IMR-90 (cell line): ENCODE data around the gene RGS19. TPM values are rescaled to one million over a fixed set of nuclear protein-coding genes. Genes with fewer than 3 reads are reported as not detected.
A peak's percentile ranks its signal among the peaks of the same experiment; 100 is the strongest.

Experiments used
- ATAC-seq: fragments of 200-7000 bp; cut with Tn5 transposase; 2 replicates; pipeline ENCODE4 v1.9.1; 2020; ENCODE audit warnings: low read depth, mild to moderate bottlenecking, moderate library complexity
- BruUV-seq: library from RNA; stranded (reverse); fragments of 400-500 nt; replicated peaks from 2 replicates; lab custom pipeline; 2021; lab: Mats Ljungman, UMichigan
- CTCF ChIA-PET: fragments of 300-600 bp; formaldehyde crosslinking; extraction: SDS; loops from one replicate; lab custom pipeline; 2021; ENCODE audit warnings: antibody characterized with exemption; lab: Yijun Ruan, JAX
- POLR2A ChIA-PET: fragments of 300-600 bp; sonication (Branson Sonifier 250); formaldehyde crosslinking; loops from one replicate; lab custom pipeline; 2022; ENCODE audit warnings: antibody characterized with exemption; ENCODE audit not compliant: unreplicated experiment; lab: Charles Lee
- DNase-seq: peaks from one replicate; pipeline ENCODE4 v3.0.0; 2013
- H2AFZ ChIP-seq: replicated peaks from 2 replicates; pipeline ENCODE3; 2013; ENCODE audit warnings: low read length, mild to moderate bottlenecking; ENCODE audit not compliant: poor library complexity
- H2AK5ac ChIP-seq: 2 replicates; pipeline ENCODE4 v1.6.1; 2013; ENCODE audit warnings: low read depth, low read length, inconsistent platforms
- H2AK9ac ChIP-seq: replicated peaks from 2 replicates; pipeline ENCODE3; 2013; ENCODE audit warnings: mild to moderate bottlenecking, low read depth, low read length, moderate library complexity; ENCODE audit not compliant: poor library complexity
- H2BK120ac ChIP-seq: 2 replicates; pipeline ENCODE4 v1.6.1; 2013; ENCODE audit warnings: low read depth, low read length, inconsistent platforms
- H2BK15ac ChIP-seq: 3 replicates; pipeline ENCODE4 v1.6.1; 2013; ENCODE audit warnings: low read depth, low read length, inconsistent platforms
- H2BK20ac ChIP-seq: 2 replicates; pipeline ENCODE4 v1.6.1; 2013; ENCODE audit warnings: low read depth, mild to moderate bottlenecking, inconsistent platforms, low read length, moderate library complexity
- H2BK5ac ChIP-seq: 2 replicates; pipeline ENCODE4 v1.6.1; 2013; ENCODE audit warnings: mild to moderate bottlenecking, low read depth, low read length, inconsistent platforms; ENCODE audit not compliant: poor library complexity, severe bottlenecking
- H3K14ac ChIP-seq: replicated peaks from 2 replicates; pipeline ENCODE4 v1.6.1; 2013; ENCODE audit warnings: low read depth, low read length, inconsistent platforms
- H3K18ac ChIP-seq: 2 replicates; pipeline ENCODE4 v1.6.1; 2013; ENCODE audit warnings: low read depth, low read length, control low read depth
- H3K23ac ChIP-seq: 2 replicates; pipeline ENCODE4 v1.6.1; 2013; ENCODE audit warnings: low read depth, low read length, inconsistent platforms
- H3K27ac ChIP-seq: 2 replicates; pipeline ENCODE4 v1.5.1; 2013; ENCODE audit warnings: mild to moderate bottlenecking, control low read depth, low read length; ENCODE audit not compliant: insufficient read depth
- H3K27me3 ChIP-seq: 2 replicates; pipeline ENCODE4 v1.6.1; 2013; ENCODE audit warnings: low read length; ENCODE audit not compliant: control insufficient read depth, insufficient read depth
- H3K36me3 ChIP-seq: 2 replicates; pipeline ENCODE4 v1.6.1; 2013; ENCODE audit warnings: low read length, mixed read lengths; ENCODE audit not compliant: control insufficient read depth, insufficient read depth
- H3K4ac ChIP-seq: 2 replicates; pipeline ENCODE4 v1.6.1; 2013; ENCODE audit warnings: low read depth, low read length, inconsistent platforms
- H3K4me1 ChIP-seq: 2 replicates; pipeline ENCODE4 v1.6.1; 2013; ENCODE audit warnings: low read length, mixed read lengths; ENCODE audit not compliant: control insufficient read depth, insufficient read depth
- H3K4me2 ChIP-seq: 2 replicates; pipeline ENCODE4 v1.6.1; 2013; ENCODE audit warnings: low read depth, mild to moderate bottlenecking, control low read depth, low read length, moderate library complexity
- H3K4me3 ChIP-seq: 2 replicates; pipeline ENCODE4 v1.5.1; 2013; ENCODE audit warnings: low read depth, mild to moderate bottlenecking, control low read depth, low read length, moderate library complexity; ENCODE audit not compliant: insufficient read depth
- H3K56ac ChIP-seq: 2 replicates; pipeline ENCODE4 v1.6.1; 2013; ENCODE audit warnings: low read length, inconsistent platforms; ENCODE audit not compliant: insufficient read depth; ENCODE audit errors: extremely low read depth
- H3K79me1 ChIP-seq, 2 experiments: 2 replicates each; pipeline ENCODE4 v1.6.1; 2013; ENCODE audit warnings: low read length in 2 of 2, inconsistent platforms in 1 of 2, low read depth in 1 of 2
- H3K9ac ChIP-seq: 2 replicates; pipeline ENCODE4 v1.6.1; 2013; ENCODE audit warnings: low read depth, low read length, control low read depth
- H3K9me1 ChIP-seq: 2 replicates; pipeline ENCODE4 v1.6.1; 2013; ENCODE audit warnings: low read length, inconsistent platforms; ENCODE audit not compliant: insufficient read depth
- H3K9me3 ChIP-seq: 2 replicates; pipeline ENCODE4 v1.6.1; 2013; ENCODE audit warnings: low read length; ENCODE audit not compliant: control insufficient read depth, insufficient read depth
- H4K20me1 ChIP-seq: 2 replicates; pipeline ENCODE4 v1.6.1; 2013; ENCODE audit warnings: low read length, inconsistent platforms; ENCODE audit not compliant: insufficient read depth
- H4K5ac ChIP-seq: 2 replicates; pipeline ENCODE4 v1.6.1; 2013; ENCODE audit warnings: mild to moderate bottlenecking, low read depth, low read length, control low read depth
- H4K8ac ChIP-seq, 2 experiments: 2 replicates each; pipeline ENCODE4 v1.6.1; 2013; ENCODE audit warnings: low read depth in 2 of 2, low read length in 2 of 2, control low read depth in 1 of 2, inconsistent platforms in 1 of 2
- H4K91ac ChIP-seq: 2 replicates; pipeline ENCODE4 v1.6.1; 2013; ENCODE audit warnings: low read depth, low read length, inconsistent platforms; ENCODE audit not compliant: insufficient read depth
- BHLHE40 ChIP-seq: fragments of 150-350 bp; IDR thresholded peaks from 2 replicates; pipeline ENCODE4 v1.6.1; 2016; ENCODE audit warnings: mild to moderate bottlenecking, low read depth, low read length
- CHD1 ChIP-seq: IDR thresholded peaks from 2 replicates; pipeline ENCODE4 v1.6.1; 2012; ENCODE audit warnings: low read depth, low read length, improper control_type of control experiment
- FOS ChIP-seq: fragments of 150-350 bp; IDR thresholded peaks from 2 replicates; pipeline ENCODE4 v1.6.1; 2016; ENCODE audit warnings: low read depth, low read length
- MAFK ChIP-seq: IDR thresholded peaks from 2 replicates; pipeline ENCODE4 v1.6.1; 2012; ENCODE audit warnings: low read depth, low read length, improper control_type of control experiment
- MAZ ChIP-seq: IDR thresholded peaks from 2 replicates; pipeline ENCODE4 v1.6.1; 2012; ENCODE audit warnings: low read depth, mild to moderate bottlenecking, low read length, improper control_type of control experiment, moderate library complexity, borderline replicate concordance
- MXI1 ChIP-seq: IDR thresholded peaks from 2 replicates; pipeline ENCODE4 v1.6.1; 2012; ENCODE audit warnings: low read depth, mild to moderate bottlenecking, low read length, moderate library complexity, borderline replicate concordance
- NFE2L2 ChIP-seq: fragments of 150-350 bp; IDR thresholded peaks from 2 replicates; pipeline ENCODE4 v1.6.1; 2016; ENCODE audit warnings: low read depth, mild to moderate bottlenecking, low read length
- POLR2A ChIP-seq: IDR thresholded peaks from 2 replicates; pipeline ENCODE4 v1.6.1; 2012; ENCODE audit warnings: mild to moderate bottlenecking, low read depth, low read length
- RAD21 ChIP-seq: IDR thresholded peaks from 2 replicates; pipeline ENCODE4 v1.6.1; 2012; ENCODE audit warnings: low read length, improper control_type of control experiment
- RCOR1 ChIP-seq: IDR thresholded peaks from 2 replicates; pipeline ENCODE4 v1.6.1; 2012; ENCODE audit warnings: mild to moderate bottlenecking, low read length, improper control_type of control experiment; ENCODE audit not compliant: insufficient replicate concordance
- RFX5 ChIP-seq: IDR thresholded peaks from 2 replicates; pipeline ENCODE4 v1.8.0; 2012; ENCODE audit warnings: low read depth, mild to moderate bottlenecking, low read length, moderate library complexity
- SMC3 ChIP-seq: fragments of 150-350 bp; IDR thresholded peaks from 2 replicates; pipeline ENCODE4 v1.6.1; 2016; ENCODE audit warnings: low read depth, mild to moderate bottlenecking, antibody characterized with exemption, low read length, moderate library complexity
- WGBS, 2 experiments: methylation state at CpG; one replicate each; pipeline versions ENCODE4 v1.1.5 to v1.1.7; 2013; ENCODE audit warnings: missing lambda C conversion rate in 2 of 2; ENCODE audit not compliant: insufficient read length in 1 of 2; ENCODE audit errors: extremely low coverage in 2 of 2; 5-methylcytosine and 5-hydroxymethylcytosine counted together
- dilution Hi-C: fragments of 300-500 bp; cut with HindIII; formaldehyde crosslinking; loops from one replicate; pipeline ENCODE4 v1.14.3; 2018; ENCODE audit warnings: low sequenced_read_pairs; ENCODE audit not compliant: unreplicated experiment
- in situ Hi-C: fragments of 300-500 bp; cut with MboI; formaldehyde crosslinking; loops from 3 replicates; pipeline ENCODE4 v1.14.3; 2019; ENCODE audit warnings: low sequenced_read_pairs, inconsistent platforms, mixed read lengths
- intact Hi-C: fragments of 100-400 bp; cut with micrococcal nuclease; formaldehyde crosslinking; loops from 2 replicates; pipeline ENCODE4 v1.10.0; 2022
- polyA plus RNA-seq, 3 experiments: library from polyadenylated mRNA; depleted of rRNA; stranded (reverse); fragments of >200 nt; gene quantifications; 2 replicates each; pipeline ENCODE4 v1.2.3, GENCODE V29; 2012; ENCODE audit warnings: low replicate concordance in 1 of 3
- total RNA-seq: library from RNA; depleted of rRNA; stranded (reverse); fragments of >200 nt; gene quantifications from 2 replicates; pipeline ENCODE4 v1.2.3, GENCODE V29; 2012
- TF ChIP-seq, protein P1 (sequence below): fragments of 150-350 bp; IDR thresholded peaks from 2 replicates; pipeline ENCODE4 v1.6.1; 2017; ENCODE audit warnings: mild to moderate bottlenecking, antibody characterized with exemption, low read length, low read depth
- TF ChIP-seq, protein P2 (sequence below): fragments of 150-350 bp; IDR thresholded peaks from 2 replicates; pipeline ENCODE4 v1.6.1; 2016; ENCODE audit warnings: low read depth, mild to moderate bottlenecking, low read length, moderate library complexity, borderline replicate concordance
- TF ChIP-seq, protein P3 (sequence below): conservative IDR thresholded peaks from 2 replicates; pipeline ENCODE4 v1.5.1; 2012; ENCODE audit warnings: mild to moderate bottlenecking, low read depth, low read length, improper control_type of control experiment

RGS19 gene
- total and polyA plus RNA-seq, 2 of the 4 experiments (the other 2 are of a cell fraction) = 7.7 to 17.5 TPM

DNA sequence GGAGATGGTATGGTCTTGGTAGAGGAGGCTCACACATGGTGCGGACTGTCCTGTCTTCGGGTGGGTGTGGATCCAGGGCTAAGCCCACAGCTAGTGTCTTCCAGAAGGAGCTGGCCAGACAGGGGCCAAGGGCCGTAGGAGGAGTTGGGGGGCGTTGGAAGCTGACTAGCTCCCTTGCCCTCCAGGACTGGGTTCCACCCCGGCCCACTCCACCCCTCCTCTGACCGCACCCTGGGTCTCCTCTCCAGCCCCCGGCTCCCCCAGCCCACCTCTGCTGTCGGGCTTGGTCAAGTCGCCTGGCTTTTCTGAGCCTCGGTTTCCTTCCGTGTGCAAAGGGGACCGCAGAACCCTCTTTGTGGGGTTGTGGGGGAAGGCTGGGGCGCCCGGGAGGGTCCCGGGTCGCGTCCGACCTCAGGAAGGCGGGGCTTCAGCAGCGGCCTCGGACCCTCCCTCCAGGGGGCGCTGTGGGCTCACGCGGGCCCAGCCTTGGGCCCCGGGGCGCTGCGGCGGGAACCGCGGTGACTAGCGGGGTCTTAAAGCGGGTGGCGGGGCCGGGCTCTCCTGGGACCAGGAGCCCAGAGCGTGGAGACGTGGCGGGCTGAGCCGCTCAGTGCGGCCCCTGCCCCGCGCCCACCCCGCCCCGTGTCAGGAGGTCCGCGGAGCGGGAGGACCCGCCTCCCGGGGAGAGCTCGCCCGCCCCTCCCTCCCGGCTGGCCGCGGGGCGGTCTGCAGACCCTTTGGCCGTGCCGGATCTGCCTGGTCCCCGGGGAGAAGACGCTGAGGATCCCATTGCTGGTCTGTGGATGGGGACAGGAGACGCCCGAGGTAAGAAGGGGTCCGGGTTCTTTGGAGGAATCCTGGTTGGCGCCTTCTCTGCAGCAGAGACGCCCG, 22.7 kb upstream of the RGS19 start:
- Histone ChIP-seq H3K4ac (no peak overlapping the region), H3K79me1 (no peaks in the 10 kb centered on the region), H3K4me2 (no peak overlapping the region), H3K9me1 (no peaks in the 10 kb centered on the region), H4K91ac (no peak overlapping the region), H4K8ac (no peak overlapping the region), H2AK5ac (no peak overlapping the region), H2BK20ac (no peak overlapping the region), H3K4me1 (no peaks in the 10 kb centered on the region), H3K23ac (no peak overlapping the region), H3K4me3 (no peak overlapping the region; the same call in 1 of the 2 replicates), H3K27ac (no peak overlapping the region), H4K20me1 (no peaks in the 10 kb centered on the region), H4K5ac (no peak overlapping the region), H2BK15ac (no peak overlapping the region), H3K9ac (no peak overlapping the region), H3K9me3 (no peaks in the 10 kb centered on the region), H2BK5ac (no peak overlapping the region), H3K36me3 (no peaks in the 10 kb centered on the region), H3K27me3 (peaks cover 47% of the 10 kb centered on the region), H2BK120ac (no peak overlapping the region), H2AFZ (peak overlapping the region; percentile 78), H3K56ac (no peak overlapping the region), H3K14ac (no peak overlapping the region), H3K18ac (no peak overlapping the region), H2AK9ac (no peak overlapping the region)
- in situ Hi-C loops (no loop called here), intact Hi-C loops (no loop called here), dilution Hi-C loops (no loop called here)
- ATAC-seq (peak; percentile 84), DNase-seq (no peak)
- ChIA-PET CTCF (no interaction called here), POLR2A (no interaction called here)
- WGBS, 2 experiments = 9% methylated on average over 18 of the region's 64 CpGs; no CpG with 5 or more reads in 1 of the 2 experiments
- no TSS peak for BruUV-seq
- TF ChIP-seq BHLHE40 = no peak
- TF ChIP-seq SMC3 = peak; percentile 20; the same call in 1 of the 2 replicates
- peak; percentile 41 for TF ChIP-seq RAD21
- TF ChIP-seq, protein P1, sequence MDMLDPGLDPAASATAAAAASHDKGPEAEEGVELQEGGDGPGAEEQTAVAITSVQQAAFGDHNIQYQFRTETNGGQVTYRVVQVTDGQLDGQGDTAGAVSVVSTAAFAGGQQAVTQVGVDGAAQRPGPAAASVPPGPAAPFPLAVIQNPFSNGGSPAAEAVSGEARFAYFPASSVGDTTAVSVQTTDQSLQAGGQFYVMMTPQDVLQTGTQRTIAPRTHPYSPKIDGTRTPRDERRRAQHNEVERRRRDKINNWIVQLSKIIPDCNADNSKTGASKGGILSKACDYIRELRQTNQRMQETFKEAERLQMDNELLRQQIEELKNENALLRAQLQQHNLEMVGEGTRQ = no peak
- no peak for TF ChIP-seq NFE2L2
- TF ChIP-seq CHD1 = no peak
- no peak for TF ChIP-seq MAFK
- TF ChIP-seq RCOR1 = no peak
- no peak for TF ChIP-seq RFX5
- no peak for TF ChIP-seq POLR2A
- TF ChIP-seq FOS = no peak
- TF ChIP-seq, protein P2, sequence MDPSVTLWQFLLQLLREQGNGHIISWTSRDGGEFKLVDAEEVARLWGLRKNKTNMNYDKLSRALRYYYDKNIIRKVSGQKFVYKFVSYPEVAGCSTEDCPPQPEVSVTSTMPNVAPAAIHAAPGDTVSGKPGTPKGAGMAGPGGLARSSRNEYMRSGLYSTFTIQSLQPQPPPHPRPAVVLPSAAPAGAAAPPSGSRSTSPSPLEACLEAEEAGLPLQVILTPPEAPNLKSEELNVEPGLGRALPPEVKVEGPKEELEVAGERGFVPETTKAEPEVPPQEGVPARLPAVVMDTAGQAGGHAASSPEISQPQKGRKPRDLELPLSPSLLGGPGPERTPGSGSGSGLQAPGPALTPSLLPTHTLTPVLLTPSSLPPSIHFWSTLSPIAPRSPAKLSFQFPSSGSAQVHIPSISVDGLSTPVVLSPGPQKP = no peak
- TF ChIP-seq, protein P3, sequence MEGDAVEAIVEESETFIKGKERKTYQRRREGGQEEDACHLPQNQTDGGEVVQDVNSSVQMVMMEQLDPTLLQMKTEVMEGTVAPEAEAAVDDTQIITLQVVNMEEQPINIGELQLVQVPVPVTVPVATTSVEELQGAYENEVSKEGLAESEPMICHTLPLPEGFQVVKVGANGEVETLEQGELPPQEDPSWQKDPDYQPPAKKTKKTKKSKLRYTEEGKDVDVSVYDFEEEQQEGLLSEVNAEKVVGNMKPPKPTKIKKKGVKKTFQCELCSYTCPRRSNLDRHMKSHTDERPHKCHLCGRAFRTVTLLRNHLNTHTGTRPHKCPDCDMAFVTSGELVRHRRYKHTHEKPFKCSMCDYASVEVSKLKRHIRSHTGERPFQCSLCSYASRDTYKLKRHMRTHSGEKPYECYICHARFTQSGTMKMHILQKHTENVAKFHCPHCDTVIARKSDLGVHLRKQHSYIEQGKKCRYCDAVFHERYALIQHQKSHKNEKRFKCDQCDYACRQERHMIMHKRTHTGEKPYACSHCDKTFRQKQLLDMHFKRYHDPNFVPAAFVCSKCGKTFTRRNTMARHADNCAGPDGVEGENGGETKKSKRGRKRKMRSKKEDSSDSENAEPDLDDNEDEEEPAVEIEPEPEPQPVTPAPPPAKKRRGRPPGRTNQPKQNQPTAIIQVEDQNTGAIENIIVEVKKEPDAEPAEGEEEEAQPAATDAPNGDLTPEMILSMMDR = peak; percentile 60
- no peak for TF ChIP-seq MXI1
- no peak for TF ChIP-seq MAZ
